Measurements from ENCODE around the gene SYNJ2. TPM values are rescaled to one million over a fixed set of nuclear protein-coding genes. Genes with fewer than 3 reads are reported as not detected.

The SYNJ2 gene
- total and polyA plus RNA-seq, 9 donors, result 3.6 to 18.7 (median 9.8) TPM

DNA sequence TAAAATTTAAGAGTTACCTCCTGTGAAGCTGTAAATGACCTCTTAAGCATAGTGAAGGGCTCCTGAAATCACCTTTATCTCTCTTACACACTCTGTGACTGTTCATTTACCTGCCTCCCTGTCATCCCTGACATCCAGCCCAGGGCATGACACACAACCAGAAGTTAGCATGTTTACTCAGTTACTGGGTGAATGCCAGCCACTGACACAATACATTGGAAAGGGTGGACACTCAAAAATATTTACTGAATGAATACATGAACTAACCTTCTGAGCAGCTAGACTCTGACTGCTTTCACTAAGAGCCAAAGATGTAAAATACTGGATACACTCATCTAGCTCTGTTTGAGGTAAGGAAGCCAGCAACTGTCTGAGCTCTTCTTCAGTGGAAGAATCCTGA, 161.1 kb downstream of the SYNJ2 start:
- no peaks in the 10 kb centered on the region for H3K4me1 ChIP-seq (ENCODE audit: insufficient read depth)
- H3K27ac ChIP-seq, result no peak overlapping the region
- TF ChIP-seq, protein P1, sequence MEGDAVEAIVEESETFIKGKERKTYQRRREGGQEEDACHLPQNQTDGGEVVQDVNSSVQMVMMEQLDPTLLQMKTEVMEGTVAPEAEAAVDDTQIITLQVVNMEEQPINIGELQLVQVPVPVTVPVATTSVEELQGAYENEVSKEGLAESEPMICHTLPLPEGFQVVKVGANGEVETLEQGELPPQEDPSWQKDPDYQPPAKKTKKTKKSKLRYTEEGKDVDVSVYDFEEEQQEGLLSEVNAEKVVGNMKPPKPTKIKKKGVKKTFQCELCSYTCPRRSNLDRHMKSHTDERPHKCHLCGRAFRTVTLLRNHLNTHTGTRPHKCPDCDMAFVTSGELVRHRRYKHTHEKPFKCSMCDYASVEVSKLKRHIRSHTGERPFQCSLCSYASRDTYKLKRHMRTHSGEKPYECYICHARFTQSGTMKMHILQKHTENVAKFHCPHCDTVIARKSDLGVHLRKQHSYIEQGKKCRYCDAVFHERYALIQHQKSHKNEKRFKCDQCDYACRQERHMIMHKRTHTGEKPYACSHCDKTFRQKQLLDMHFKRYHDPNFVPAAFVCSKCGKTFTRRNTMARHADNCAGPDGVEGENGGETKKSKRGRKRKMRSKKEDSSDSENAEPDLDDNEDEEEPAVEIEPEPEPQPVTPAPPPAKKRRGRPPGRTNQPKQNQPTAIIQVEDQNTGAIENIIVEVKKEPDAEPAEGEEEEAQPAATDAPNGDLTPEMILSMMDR (IDR thresholded peaks at IDR 0.05), result no peak
- TF ChIP-seq POLR2A (IDR thresholded peaks at IDR 0.05) (no peak), EP300 (IDR thresholded peaks at IDR 0.05) (no peak)
- no peak overlapping the region for H3K4me3 ChIP-seq
- no peaks in the 10 kb centered on the region for H3K36me3 ChIP-seq
- no peaks in the 10 kb centered on the region for H3K9me3 ChIP-seq
- DNase-seq, result no peak
- H3K27me3 ChIP-seq, result no peaks in the 10 kb centered on the region
- intact Hi-C loops (cut with DNase I), result no loop called here

- Histone ChIP-seq H3K4me3 (no peak overlapping the region), H3K27ac (no peak overlapping the region), H3K9me3 (no peaks in the 10 kb centered on the region), H3K4me1 (ENCODE audit: insufficient read depth) (no peaks in the 10 kb centered on the region), H3K27me3 (no peaks in the 10 kb centered on the region), H3K36me3 (no peaks in the 10 kb centered on the region)
- intact Hi-C loops (cut with DNase I), result no loop called here
- DNase-seq, result no peak
- TF ChIP-seq, protein P1 (IDR thresholded peaks at IDR 0.05), result no peak
- TF ChIP-seq EP300 (IDR thresholded peaks at IDR 0.05), result no peak
- TF ChIP-seq POLR2A (IDR thresholded peaks at IDR 0.05), result no peak
- 52 to 60% (median 55%) methylated on average over 1 of the region's 1 CpG for WGBS, 3 donors
Observed at GRCh38 chr6:158143700-158144099, 162.0 kb downstream of the SYNJ2 start.

Small RNA genes within 50 kb of the gene (small RNA-seq; reads per million reads assigned to genes)
- not detected for gene RNU6-786P

Other genes with a start within 250 kb of the SYNJ2 start
- gene SNX9, start 158.6 kb upstream of the SYNJ2 start, total RNA-seq, result 10 to 100 TPM; 32.9 to 47.8 (median 38.7) TPM
- gene SNX9, start 158.6 kb upstream of the SYNJ2 start, polyA plus RNA-seq, result 10 to 100 TPM; 31.2 to 48.0 TPM
- 10 to 100 TPM in 1 of 7 donors, 1 to 10 TPM in 6; 3.9 to 11.9 (median 6.3) TPM for gene SERAC1, start 186.4 kb downstream of the SYNJ2 start, total RNA-seq
- 1 to 10 TPM; 3.7 to 9.0 TPM for gene SERAC1, start 186.4 kb downstream of the SYNJ2 start, polyA plus RNA-seq
- gene GTF2H5, start 186.5 kb downstream of the SYNJ2 start, total RNA-seq, result 10 to 100 TPM in 5 of 7 donors, 1 to 10 TPM in 2; 2.1 to 22.3 (median 18.0) TPM
- 10 to 100 TPM in 1 of 2 donors, 1 to 10 TPM in 1; 7.4 to 31.2 TPM for gene GTF2H5, start 186.5 kb downstream of the SYNJ2 start, polyA plus RNA-seq